Testis (tissue), 3 donors: Measurements from ENCODE around the gene DDAH2. TPM values are rescaled to one million over a fixed set of nuclear protein-coding genes. Genes with fewer than 3 reads are reported as not detected.
A peak's percentile ranks its signal among the peaks of the same experiment; 100 is the strongest.

Source experiments
- DNase-seq: peaks from one replicate; pipeline ENCODE4 v3.0.0-alpha.2; 2019
- H3K27ac ChIP-seq, 2 donors: fragments of 200-600 bp; sonication (generic); one replicate each; pipeline ENCODE4 v1.5.1; 2019
- H3K27me3 ChIP-seq: fragments of 200-600 bp; sonication (generic); one replicate; pipeline ENCODE4 v1.5.1; 2019
- H3K36me3 ChIP-seq: fragments of 200-600 bp; sonication (generic); one replicate; pipeline ENCODE4 v1.5.1; 2017; ENCODE audit warnings: low read depth; ENCODE audit errors: missing control alignments
- H3K4me1 ChIP-seq: fragments of 200-600 bp; sonication (generic); one replicate; pipeline ENCODE4 v1.5.1; 2019
- H3K4me3 ChIP-seq, 2 donors: fragments of 200-600 bp; sonication (generic); one replicate each; pipeline ENCODE4 v1.5.1; 2017 to 2019
- H3K9me3 ChIP-seq: fragments of 200-600 bp; sonication (generic); one replicate; pipeline ENCODE4 v1.5.1; 2017
- POLR2A ChIP-seq: fragments of 450-650 bp; IDR thresholded peaks from one replicate; pipeline ENCODE4 v1.6.1; 2017; ENCODE audit warnings: antibody characterized with exemption, mild to moderate bottlenecking, moderate library complexity
- WGBS, 2 donors: methylation state at CpG; one replicate each; pipeline ENCODE4 v1.1.5; 2018; 5-methylcytosine and 5-hydroxymethylcytosine counted together
- intact Hi-C: fragments of 100-400 bp; cut with DNase I; formaldehyde crosslinking; loops from one replicate; pipeline ENCODE4 v1.15.1; 2023; ENCODE audit warnings: low total_unique reads
- polyA plus RNA-seq: library from polyadenylated mRNA; stranded (reverse); fragments of 350-450 nt; fragmentation: Illumina TruSeq; extraction: RNeasy Lipid Tissue Mini Kit (QIAGEN cat#74804); gene quantifications from one replicate; pipeline ENCODE4 v1.2.3, GENCODE V29; 2014; ENCODE audit warnings: low read depth, low replicate concordance; ENCODE audit not compliant: insufficient read depth
- total RNA-seq, 2 donors: library from RNA; depleted of rRNA; stranded (reverse); fragments of >200 nt; gene quantifications; one replicate each; pipeline ENCODE4 v1.2.3, GENCODE V29; 2016
- TF ChIP-seq, protein P1 (sequence below), 3 experiments: fragments of 450-650 bp in 2 of 3; fragments of 200-600 bp in 1 of 3; sonication (generic) in 1 of 3; IDR thresholded peaks; one replicate each; pipeline ENCODE4 v1.5.1; 2016 to 2019; ENCODE audit warnings: antibody characterized with exemption in 3 of 3, mild to moderate bottlenecking in 2 of 3, moderate library complexity in 1 of 3

The DDAH2 gene
- total and polyA plus RNA-seq, 3 donors from 2014 or later, result 19.6 to 50.8 (median 38.0) TPM

DNA sequence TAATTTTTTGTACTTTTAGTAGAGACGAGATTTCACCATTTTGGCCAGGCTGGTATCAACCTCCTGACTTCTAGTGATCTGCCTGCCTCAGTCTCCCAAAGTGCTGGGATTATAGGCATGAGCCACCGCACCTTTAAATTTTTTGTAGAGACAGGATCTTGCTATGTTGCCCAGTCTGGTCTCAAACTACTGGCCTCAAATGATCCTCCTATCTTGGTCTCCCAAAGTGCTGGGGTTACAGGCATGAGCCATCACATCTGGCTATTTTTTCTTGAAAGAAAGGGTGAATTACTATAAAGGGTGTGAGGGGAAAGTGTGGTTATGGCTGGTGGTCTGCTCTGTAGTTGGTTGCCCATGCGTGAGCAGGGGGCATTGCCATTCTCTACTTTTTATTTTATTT, 20.9 kb downstream of the DDAH2 start:
- no peak overlapping the region for H3K4me3 ChIP-seq
- no peak for DNase-seq
- H3K9me3 ChIP-seq, result no peaks in the 10 kb centered on the region
- no peaks in the 10 kb centered on the region for H3K27me3 ChIP-seq
- H3K27ac ChIP-seq, result no peak overlapping the region
- WGBS, 2 donors, result 88 to 98% methylated on average over 3 of the region's 3 CpGs
- intact Hi-C loops, result no loop called here
- no peaks in the 10 kb centered on the region for H3K36me3 ChIP-seq
- TF ChIP-seq POLR2A, result no peak
- no peaks in the 10 kb centered on the region for H3K4me1 ChIP-seq

DNA sequence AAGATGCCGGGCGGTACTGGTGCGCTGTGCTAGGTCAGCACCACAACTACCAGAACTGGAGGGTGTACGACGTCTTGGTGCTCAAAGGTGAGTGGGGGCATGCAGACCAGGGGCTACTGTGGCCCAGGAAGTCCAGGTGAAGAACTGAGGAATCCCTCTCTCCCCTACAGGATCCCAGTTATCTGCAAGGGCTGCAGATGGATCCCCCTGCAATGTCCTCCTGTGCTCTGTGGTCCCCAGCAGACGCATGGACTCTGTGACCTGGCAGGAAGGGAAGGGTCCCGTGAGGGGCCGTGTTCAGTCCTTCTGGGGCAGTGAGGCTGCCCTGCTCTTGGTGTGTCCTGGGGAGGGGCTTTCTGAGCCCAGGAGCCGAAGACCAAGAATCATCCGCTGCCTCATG, 21.4 kb downstream of the DDAH2 start:
- no peak for DNase-seq
- Histone ChIP-seq H3K4me3 (no peak overlapping the region), H3K9me3 (no peaks in the 10 kb centered on the region), H3K36me3 (no peaks in the 10 kb centered on the region), H3K4me1 (no peaks in the 10 kb centered on the region), H3K27ac (no peak overlapping the region), H3K27me3 (no peaks in the 10 kb centered on the region)
- WGBS, 2 donors, result 83 to 85% methylated on average over 7 to 10 of the region's 10 CpGs
- intact Hi-C loops, result no loop called here
- no peak for TF ChIP-seq POLR2A
- TF ChIP-seq, protein P1, sequence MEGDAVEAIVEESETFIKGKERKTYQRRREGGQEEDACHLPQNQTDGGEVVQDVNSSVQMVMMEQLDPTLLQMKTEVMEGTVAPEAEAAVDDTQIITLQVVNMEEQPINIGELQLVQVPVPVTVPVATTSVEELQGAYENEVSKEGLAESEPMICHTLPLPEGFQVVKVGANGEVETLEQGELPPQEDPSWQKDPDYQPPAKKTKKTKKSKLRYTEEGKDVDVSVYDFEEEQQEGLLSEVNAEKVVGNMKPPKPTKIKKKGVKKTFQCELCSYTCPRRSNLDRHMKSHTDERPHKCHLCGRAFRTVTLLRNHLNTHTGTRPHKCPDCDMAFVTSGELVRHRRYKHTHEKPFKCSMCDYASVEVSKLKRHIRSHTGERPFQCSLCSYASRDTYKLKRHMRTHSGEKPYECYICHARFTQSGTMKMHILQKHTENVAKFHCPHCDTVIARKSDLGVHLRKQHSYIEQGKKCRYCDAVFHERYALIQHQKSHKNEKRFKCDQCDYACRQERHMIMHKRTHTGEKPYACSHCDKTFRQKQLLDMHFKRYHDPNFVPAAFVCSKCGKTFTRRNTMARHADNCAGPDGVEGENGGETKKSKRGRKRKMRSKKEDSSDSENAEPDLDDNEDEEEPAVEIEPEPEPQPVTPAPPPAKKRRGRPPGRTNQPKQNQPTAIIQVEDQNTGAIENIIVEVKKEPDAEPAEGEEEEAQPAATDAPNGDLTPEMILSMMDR (IDR thresholded peaks at IDR 0.05), result no peak

DNA sequence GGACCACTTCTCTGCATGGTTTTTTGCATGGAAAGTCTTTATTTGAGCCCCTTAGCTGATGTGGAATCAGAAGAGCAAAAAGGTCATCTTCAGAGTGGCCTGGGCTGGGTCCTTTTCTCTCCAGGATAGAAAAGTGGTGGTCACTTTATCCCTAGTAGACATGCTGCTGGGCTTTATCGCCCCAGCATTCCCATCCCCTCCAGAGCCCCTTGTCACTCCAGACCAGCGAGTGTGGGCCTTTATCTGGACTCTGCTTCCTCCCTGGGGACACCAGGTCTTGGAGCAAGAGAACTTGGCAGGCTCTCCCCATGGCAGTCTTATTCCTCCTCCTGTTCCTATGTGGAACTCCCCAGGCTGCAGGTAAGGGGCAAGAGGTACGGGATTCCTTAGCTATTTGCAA, 22.5 kb downstream of the DDAH2 start, which contains the start of gene LY6G6F:
LY6G6F (plus strand) TSS at position 268 of the 400 bp plus-strand sequence; CDS start at position 309, 41 bp downstream.
- Histone ChIP-seq H3K27me3 (no peaks in the 10 kb centered on the region), H3K4me1 (peaks cover 8% of the 10 kb centered on the region), H3K9me3 (no peaks in the 10 kb centered on the region), H3K27ac (no peak within 1 kb of the TSS), H3K4me3 (no peak within 1 kb of the TSS), H3K36me3 (no peaks in the 10 kb centered on the region)
- TF ChIP-seq POLR2A, result no peak
- TF ChIP-seq, protein P1 (IDR thresholded peaks at IDR 0.05), result no peak
- intact Hi-C loops, result no loop called here
- 36 to 47% methylated on average over 3 of the region's 3 CpGs for WGBS, 2 donors
- DNase-seq, result no peak

DNA sequence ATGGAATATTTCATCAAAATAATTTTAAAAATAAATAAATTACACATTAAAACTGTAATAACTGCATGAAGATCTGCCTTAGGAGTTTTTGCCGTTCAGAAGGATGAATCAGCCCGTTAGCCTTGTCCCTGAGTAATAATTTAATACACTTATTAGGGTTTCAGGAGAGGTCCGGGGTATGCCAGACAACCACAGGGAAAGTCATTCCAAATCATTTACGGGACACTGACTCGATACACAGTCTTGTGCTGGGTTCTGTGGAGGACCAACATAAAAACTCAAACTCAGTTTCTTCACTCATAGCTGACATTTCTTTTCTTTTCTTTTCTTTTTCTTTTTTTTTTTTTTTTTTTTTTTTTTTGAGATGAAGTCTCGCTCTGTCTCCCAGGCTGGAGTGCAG, 23.2 kb downstream of the DDAH2 start:
- Histone ChIP-seq H3K27me3 (no peaks in the 10 kb centered on the region), H3K4me3 (no peak overlapping the region), H3K36me3 (no peaks in the 10 kb centered on the region), H3K27ac (no peak overlapping the region), H3K9me3 (no peaks in the 10 kb centered on the region), H3K4me1 (peaks cover 10% of the 10 kb centered on the region)
- no peak for TF ChIP-seq POLR2A
- TF ChIP-seq, protein P1 (IDR thresholded peaks at IDR 0.05), result no peak
- intact Hi-C loops, result no loop called here
- no peak for DNase-seq
- WGBS, 2 donors, result 83 to 88% methylated on average over 6 of the region's 6 CpGs

DNA sequence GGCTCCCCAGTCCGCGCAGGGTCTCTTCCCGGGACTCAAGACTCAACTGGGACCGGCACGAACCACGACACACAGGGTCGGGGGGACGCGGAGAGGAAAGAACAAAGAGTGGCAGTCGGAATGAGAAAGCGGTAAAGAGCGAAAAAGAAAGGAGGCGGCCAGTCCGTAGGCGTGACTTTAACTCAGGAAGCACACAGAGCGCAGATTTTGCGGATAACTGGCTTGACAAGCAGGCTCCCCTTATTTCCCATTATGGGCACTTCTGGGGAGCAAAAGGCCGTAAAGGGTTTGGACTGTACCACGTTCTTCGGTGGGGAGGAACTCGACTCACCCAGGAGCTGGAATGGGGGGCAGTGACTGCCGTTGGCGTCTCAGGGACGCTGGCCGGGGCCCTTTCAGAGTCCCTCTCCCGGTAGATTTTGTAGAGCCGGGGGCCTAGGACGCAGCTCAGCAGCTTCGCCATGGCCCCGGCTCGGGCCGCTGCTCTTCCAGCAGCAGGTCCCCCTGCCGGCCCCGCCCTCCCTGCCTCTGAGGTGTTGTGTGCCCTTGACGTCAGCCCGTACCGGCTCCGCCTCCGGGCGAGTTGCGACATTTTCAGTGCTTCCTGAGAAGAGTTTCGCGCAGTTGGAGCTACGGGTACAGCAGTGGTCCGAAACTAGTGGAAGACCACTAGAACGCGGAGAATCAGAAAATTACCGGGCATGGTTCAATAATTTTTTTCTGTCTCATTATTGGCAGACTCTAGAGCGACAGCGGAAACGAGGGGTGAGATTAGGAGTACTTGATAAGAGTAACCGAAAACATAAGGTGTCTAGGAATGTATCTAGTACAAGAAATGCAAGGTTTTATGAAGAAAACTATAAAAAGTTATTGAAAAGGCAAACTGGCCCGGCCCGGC, 26.0 kb downstream of the DDAH2 start, which contains the start of gene ABHD16A:
ABHD16A (minus strand) TSS at position 506 of the 898 bp plus-strand sequence; CDS start at position 463, 43 bp downstream.
- TF ChIP-seq POLR2A, result peak; percentile 97
- TF ChIP-seq, protein P1 (IDR thresholded peaks at IDR 0.05), result peak in 2 of 3 experiments; percentile 14 to 33
- H3K9me3 ChIP-seq, result no peaks in the 10 kb centered on the region
- peak within 1 kb of the TSS; percentile 82 to 85 for H3K4me3 ChIP-seq
- peak; percentile 100 for DNase-seq
- peak within 1 kb of the TSS; percentile 82 to 97 for H3K27ac ChIP-seq
- no peaks in the 10 kb centered on the region for H3K27me3 ChIP-seq
- peaks cover 10% of the 10 kb centered on the region for H3K4me1 ChIP-seq
- intact Hi-C loops, result no loop called here
- no peaks in the 10 kb centered on the region for H3K36me3 ChIP-seq
- 1 to 2% methylated on average over 42 to 54 of the region's 54 CpGs for WGBS, 2 donors
